ENCODE measurements around the gene LRRD1. TPM values are rescaled to one million over a fixed set of nuclear protein-coding genes. Genes with fewer than 3 reads are reported as not detected.

The LRRD1 gene
- total RNA-seq = 0.31 and 0.34 TPM in 2 replicates
- long read RNA-seq = 0 reads

DNA sequence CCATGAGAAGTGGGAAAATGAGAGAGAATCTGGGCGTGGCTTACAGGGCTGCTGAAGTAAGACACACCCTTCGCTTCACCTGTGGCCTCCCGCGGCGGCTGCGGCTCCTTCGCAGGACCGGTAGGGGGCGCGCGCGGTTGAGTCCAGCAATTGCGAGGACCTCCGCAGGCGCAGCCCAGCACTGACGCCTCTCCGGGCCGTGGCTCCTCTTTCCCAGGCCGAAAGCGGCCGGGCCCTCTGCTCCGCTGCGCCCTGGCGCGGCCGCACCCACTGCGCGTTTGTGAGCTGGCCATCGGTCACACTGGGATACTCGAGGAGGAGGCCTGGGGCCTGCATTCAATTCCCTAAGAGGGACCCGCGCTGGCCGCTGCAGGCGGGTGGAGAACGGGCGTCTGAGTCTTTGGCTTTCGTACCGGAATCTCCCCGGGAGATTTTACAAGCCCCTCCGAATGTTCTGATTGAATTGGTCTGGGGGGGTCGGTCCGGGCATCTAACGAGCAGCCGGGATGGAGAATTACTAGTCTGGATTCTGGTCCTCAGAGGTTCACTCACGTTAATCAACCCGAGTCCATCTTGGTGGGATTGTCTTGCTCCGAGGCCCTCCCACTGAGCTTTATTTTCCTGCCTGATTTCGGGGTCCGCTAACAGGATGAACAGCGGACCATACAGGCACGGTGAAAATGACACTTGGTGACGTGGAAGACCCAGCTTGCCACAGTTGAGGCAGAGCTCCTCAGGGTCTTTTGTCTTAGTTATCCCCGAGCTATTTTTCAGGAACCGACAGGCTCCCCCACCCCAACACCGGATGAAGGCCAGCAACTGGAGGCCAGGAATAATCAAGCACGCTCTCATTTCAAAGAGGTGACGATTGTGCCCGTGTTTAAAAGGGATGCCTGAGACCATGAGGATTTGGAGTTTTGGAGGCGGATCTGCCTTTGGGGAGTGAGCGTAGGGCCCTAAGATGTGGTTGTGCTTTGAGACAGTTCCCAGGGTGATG is at the start of gene LRRD1:
TSS of gene LRRD1 (minus strand) at position 215 of the 997 bp plus-strand sequence. CDS start 13,940 bp downstream, outside the sequence.
- Mint-ChIP-seq H3K4me1 (ENCODE audit: low read depth) (no peaks in the 10 kb centered on the region), H3K27me3 (peaks cover 3% of the 10 kb centered on the region), H3K27ac (peak within 1 kb of the TSS; percentile 77), H3K9me3 (ENCODE audit: low read depth) (peaks cover 13% of the 10 kb centered on the region), H3K36me3 (ENCODE audit: insufficient read depth) (peaks cover 1% of the 10 kb centered on the region), H3K4me3 (ENCODE audit: low read depth) (peak within 1 kb of the TSS; percentile 74)
- peak; percentile 96 for DNase-seq (ENCODE audit: low spot score, unreplicated experiment)
- TF ChIP-seq CTCF (IDR thresholded peaks at IDR 0.05; ENCODE audit: unreplicated experiment) = peak; percentile 97

DNA sequence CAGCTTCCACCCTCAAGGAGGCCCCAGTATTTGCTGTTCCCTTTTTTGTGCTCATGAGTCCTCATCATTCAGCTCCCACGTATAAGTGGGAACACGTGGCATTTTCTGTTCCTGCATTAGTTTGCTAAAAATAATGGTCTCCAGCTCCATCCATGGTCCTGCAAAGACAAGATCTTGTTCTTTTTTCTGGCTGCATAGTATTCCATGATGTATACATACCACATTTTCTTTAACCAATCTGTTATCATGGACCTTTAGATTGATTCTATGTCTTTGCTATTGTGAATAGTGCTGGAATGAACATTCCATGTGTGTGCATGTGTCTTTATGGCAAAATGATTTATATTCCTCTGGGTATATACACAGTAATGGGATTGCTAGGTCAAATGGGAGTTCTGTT is 49.8 kb upstream of the LRRD1 start:
- H3K27ac Mint-ChIP-seq = no peak overlapping the region
- no peak for DNase-seq (ENCODE audit: low spot score, unreplicated experiment)
- no peak for TF ChIP-seq CTCF (IDR thresholded peaks at IDR 0.05; ENCODE audit: unreplicated experiment)
- no peaks in the 10 kb centered on the region for H3K27me3 Mint-ChIP-seq
- H3K9me3 Mint-ChIP-seq (ENCODE audit: low read depth) = no peaks in the 10 kb centered on the region
- no peaks in the 10 kb centered on the region for H3K4me1 Mint-ChIP-seq (ENCODE audit: low read depth)
- H3K36me3 Mint-ChIP-seq (ENCODE audit: insufficient read depth) = peaks cover 44% of the 10 kb centered on the region
- no peak overlapping the region for H3K4me3 Mint-ChIP-seq (ENCODE audit: low read depth)

DNA sequence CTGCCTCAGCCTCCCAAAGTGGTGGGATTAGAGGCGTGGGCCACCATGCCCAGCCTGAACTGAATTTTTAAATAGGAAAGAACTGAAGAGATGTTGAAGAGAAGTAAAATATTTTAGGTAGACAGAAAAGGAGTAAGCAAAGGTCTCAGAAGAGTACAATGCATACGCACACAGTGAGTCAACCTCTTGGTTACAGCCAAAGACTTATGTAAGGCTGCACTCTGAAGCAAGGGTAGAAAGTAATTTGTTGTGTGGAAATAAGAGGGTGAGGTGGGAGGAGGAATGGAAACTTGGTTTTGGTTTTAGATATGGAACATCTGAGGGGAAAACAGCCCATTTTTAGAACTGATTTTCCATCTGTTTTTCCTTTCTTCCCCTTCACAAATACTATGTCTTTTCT is 49.2 kb upstream of the LRRD1 start:
- H3K4me3 Mint-ChIP-seq (ENCODE audit: low read depth) = no peak overlapping the region
- no peaks in the 10 kb centered on the region for H3K4me1 Mint-ChIP-seq (ENCODE audit: low read depth)
- DNase-seq (ENCODE audit: low spot score, unreplicated experiment) = no peak
- no peak for TF ChIP-seq CTCF (IDR thresholded peaks at IDR 0.05; ENCODE audit: unreplicated experiment)
- H3K36me3 Mint-ChIP-seq (ENCODE audit: insufficient read depth) = peaks cover 41% of the 10 kb centered on the region
- no peaks in the 10 kb centered on the region for H3K9me3 Mint-ChIP-seq (ENCODE audit: low read depth)
- H3K27ac Mint-ChIP-seq = no peak overlapping the region
- no peaks in the 10 kb centered on the region for H3K27me3 Mint-ChIP-seq

GRCh38 chr7:92226981-92227380 is 48.0 kb upstream of the LRRD1 start:
- TF ChIP-seq CTCF (IDR thresholded peaks at IDR 0.05; ENCODE audit: unreplicated experiment) = no peak
- H3K27me3 Mint-ChIP-seq = no peaks in the 10 kb centered on the region
- no peak overlapping the region for H3K4me3 Mint-ChIP-seq (ENCODE audit: low read depth)
- peaks cover 41% of the 10 kb centered on the region for H3K36me3 Mint-ChIP-seq (ENCODE audit: insufficient read depth)
- H3K9me3 Mint-ChIP-seq (ENCODE audit: low read depth) = no peaks in the 10 kb centered on the region
- no peak for DNase-seq (ENCODE audit: low spot score, unreplicated experiment)
- no peak overlapping the region for H3K27ac Mint-ChIP-seq
- H3K4me1 Mint-ChIP-seq (ENCODE audit: low read depth) = no peaks in the 10 kb centered on the region

- no peak for DNase-seq (ENCODE audit: low spot score, unreplicated experiment)
- Mint-ChIP-seq H3K36me3 (ENCODE audit: insufficient read depth) (peaks cover 36% of the 10 kb centered on the region), H3K27ac (no peak overlapping the region), H3K4me1 (ENCODE audit: low read depth) (no peaks in the 10 kb centered on the region), H3K4me3 (ENCODE audit: low read depth) (no peak overlapping the region), H3K27me3 (no peaks in the 10 kb centered on the region), H3K9me3 (ENCODE audit: low read depth) (no peaks in the 10 kb centered on the region)
- no peak for TF ChIP-seq CTCF (IDR thresholded peaks at IDR 0.05; ENCODE audit: unreplicated experiment)
Measured at GRCh38 chr7:92221766-92222165, 42.8 kb upstream of the LRRD1 start.

Measured in progenitor cell of endocrine pancreas (in vitro differentiated cells).